HEK293 (cell line): ENCODE results near the gene BCAS3.

Source experiments
- CTCF ChIP-seq: fragments of 450-650 bp; formaldehyde crosslinking; IDR thresholded peaks from 2 replicates; pipeline ENCODE4 v1.5.1; 2016; ENCODE audit warnings: missing biosample characterization, missing genetic modification characterization
- FEZF1 ChIP-seq: fragments of 450-650 bp; formaldehyde crosslinking; IDR thresholded peaks from 2 replicates; pipeline ENCODE4 v1.5.1; 2016; ENCODE audit warnings: missing biosample characterization, missing genetic modification characterization
- GLI2 ChIP-seq: fragments of 450-650 bp; formaldehyde crosslinking; IDR thresholded peaks from 2 replicates; pipeline ENCODE4; 2017; ENCODE audit warnings: missing biosample characterization, missing genetic modification characterization, low read depth, borderline replicate concordance
- IKZF3 ChIP-seq: fragments of 450-650 bp; IDR thresholded peaks from 2 replicates; pipeline ENCODE4 v1.5.0; 2018; ENCODE audit warnings: missing biosample characterization, mild to moderate bottlenecking, missing genetic modification characterization, moderate library complexity
- OSR2 ChIP-seq: fragments of 450-650 bp; formaldehyde crosslinking; IDR thresholded peaks from 2 replicates; pipeline ENCODE4 v1.5.1; 2016; ENCODE audit warnings: missing biosample characterization, missing genetic modification characterization
- PRDM1 ChIP-seq: fragments of 450-650 bp; formaldehyde crosslinking; IDR thresholded peaks from 2 replicates; pipeline ENCODE4; 2016; ENCODE audit warnings: missing biosample characterization, missing genetic modification characterization
- PRDM10 ChIP-seq: fragments of 450-650 bp; formaldehyde crosslinking; IDR thresholded peaks from 2 replicates; pipeline ENCODE4 v1.5.1; 2016; ENCODE audit warnings: missing biosample characterization, missing genetic modification characterization
- PRDM2 ChIP-seq: fragments of 450-650 bp; formaldehyde crosslinking; IDR thresholded peaks from 2 replicates; pipeline ENCODE4 v1.5.1; 2016; ENCODE audit warnings: missing biosample characterization, missing genetic modification characterization, borderline replicate concordance
- PRDM4 ChIP-seq: fragments of 450-650 bp; formaldehyde crosslinking; IDR thresholded peaks from 2 replicates; pipeline ENCODE4 v1.5.1; 2017; ENCODE audit warnings: missing biosample characterization, missing genetic modification characterization
- PRDM6 ChIP-seq: fragments of 450-650 bp; formaldehyde crosslinking; IDR thresholded peaks from 2 replicates; pipeline ENCODE4 v1.5.1; 2017; ENCODE audit warnings: missing biosample characterization, missing genetic modification characterization
- SCRT1 ChIP-seq: fragments of 450-650 bp; formaldehyde crosslinking; IDR thresholded peaks from 2 replicates; pipeline ENCODE4 v1.5.1; 2016; ENCODE audit warnings: missing biosample characterization, missing genetic modification characterization, borderline replicate concordance
- SCRT2 ChIP-seq: fragments of 450-650 bp; formaldehyde crosslinking; IDR thresholded peaks from 2 replicates; pipeline ENCODE4 v1.5.1; 2016; ENCODE audit warnings: missing biosample characterization, missing genetic modification characterization
- WT1 ChIP-seq: fragments of 450-650 bp; formaldehyde crosslinking; IDR thresholded peaks from 2 replicates; pipeline ENCODE4 v1.5.1; 2016; ENCODE audit warnings: missing biosample characterization, missing genetic modification characterization
- ZEB2 ChIP-seq: fragments of 450-650 bp; formaldehyde crosslinking; IDR thresholded peaks from 2 replicates; pipeline ENCODE4 v1.5.1; 2016; ENCODE audit warnings: missing biosample characterization, missing genetic modification characterization
- ZNF10 ChIP-seq: fragments of 450-650 bp; formaldehyde crosslinking; IDR thresholded peaks from 2 replicates; pipeline ENCODE4 v1.5.1; 2017; ENCODE audit warnings: missing biosample characterization, missing genetic modification characterization
- ZNF121 ChIP-seq: fragments of 450-650 bp; formaldehyde crosslinking; IDR thresholded peaks from 2 replicates; pipeline ENCODE4 v1.5.1; 2016; ENCODE audit warnings: missing biosample characterization, missing genetic modification characterization
- ZNF184 ChIP-seq: fragments of 450-650 bp; IDR thresholded peaks from 2 replicates; pipeline ENCODE4 v1.5.1; 2018; ENCODE audit warnings: missing biosample characterization, mild to moderate bottlenecking, missing genetic modification characterization
- ZNF449 ChIP-seq: fragments of 450-650 bp; formaldehyde crosslinking; IDR thresholded peaks from 2 replicates; pipeline ENCODE4 v1.5.1; 2017; ENCODE audit warnings: missing biosample characterization, mild to moderate bottlenecking, missing genetic modification characterization, moderate library complexity
- ZNF473 ChIP-seq: fragments of 450-650 bp; formaldehyde crosslinking; IDR thresholded peaks from 2 replicates; pipeline ENCODE4 v1.5.1; 2017; ENCODE audit warnings: missing biosample characterization, missing genetic modification characterization
- ZNF621 ChIP-seq: fragments of 450-650 bp; formaldehyde crosslinking; IDR thresholded peaks from 2 replicates; pipeline ENCODE4 v1.5.1; 2017; ENCODE audit warnings: missing biosample characterization, missing genetic modification characterization
- ZNF670 ChIP-seq: fragments of 450-650 bp; formaldehyde crosslinking; IDR thresholded peaks from 2 replicates; pipeline ENCODE4 v1.5.1; 2016; ENCODE audit warnings: missing biosample characterization, missing genetic modification characterization, low read depth
- ZNF792 ChIP-seq: fragments of 450-650 bp; formaldehyde crosslinking; IDR thresholded peaks from 2 replicates; pipeline ENCODE4 v1.5.1; 2016; ENCODE audit warnings: missing biosample characterization, missing genetic modification characterization

The BCAS3 gene

GRCh38 chr17:61314368-61315078 is 636.9 kb downstream of the BCAS3 start (continued):
- TF ChIP-seq OSR2 (tag by site-specific recombination) (peak; percentile 75), ZNF10 (tag by site-specific recombination) (no peak), ZEB2 (tag by site-specific recombination) (no peak), ZNF621 (tag by site-specific recombination) (no peak), ZNF792 (no peak), IKZF3 (tag by site-specific recombination) (peak; percentile 45; the same call in 1 of the 2 replicates), WT1 (tag by site-specific recombination) (peak; percentile 52; the same call in 1 of the 2 replicates), PRDM6 (peak; percentile 86), ZNF121 (tag by site-specific recombination) (no peak), CTCF (tag by site-specific recombination) (peak; percentile 40; the same call in 1 of the 2 replicates), GLI2 (tag by site-specific recombination) (0 out of 2 replicates have a peak, but pooled peaks have one; percentile 26), FEZF1 (tag by site-specific recombination) (peak; percentile 78), PRDM2 (tag by site-specific recombination) (no peak), ZNF184 (tag by site-specific recombination) (no peak), PRDM1 (0 out of 2 replicates have a peak, but pooled peaks have one; percentile 28), ZNF670 (tag by site-specific recombination) (no peak), SCRT2 (tag by site-specific recombination) (no peak), PRDM10 (tag by site-specific recombination) (peak; percentile 72), ZNF449 (tag by site-specific recombination) (peak; percentile 67; the same call in 1 of the 2 replicates), PRDM4 (tag by site-specific recombination) (peak; percentile 65; the same call in 1 of the 2 replicates), ZNF473 (tag by site-specific recombination) (no peak), SCRT1 (peak; percentile 10; the same call in 1 of the 2 replicates)
